Measurements from ENCODE around the gene NGEF. TPM values are rescaled to one million over a fixed set of nuclear protein-coding genes. Genes with fewer than 3 reads are reported as not detected.

The NGEF gene
- total RNA-seq, 2 experiments from 2014 or later = 0.63 TPM; not detected in 1

DNA sequence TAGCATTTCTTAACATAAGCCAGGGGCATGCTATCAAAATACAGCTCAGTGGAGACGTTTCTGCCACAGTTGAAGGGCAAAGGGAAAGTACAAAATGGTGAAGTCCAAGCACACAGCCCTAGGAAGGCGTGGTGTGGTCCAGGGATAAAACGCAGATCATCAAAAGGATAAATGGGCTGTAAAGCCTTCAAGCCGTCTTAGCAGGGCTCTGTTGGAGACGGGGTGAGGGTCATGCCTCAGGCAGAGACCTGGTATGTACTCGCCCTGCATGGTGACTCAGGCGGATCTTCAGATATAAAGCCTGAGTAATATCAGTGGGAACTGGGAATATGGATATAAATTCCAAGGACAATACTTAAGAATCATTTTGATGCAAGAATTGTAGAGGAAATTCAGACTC, 61.2 kb downstream of the NGEF start:
- no peaks in the 10 kb centered on the region for H3K4me1 Mint-ChIP-seq (ENCODE audit: low read depth)
- intact Hi-C loops (cut with micrococcal nuclease) = no loop called here
- no peak overlapping the region for H3K4me3 Mint-ChIP-seq
- no peak for TF ChIP-seq CTCF (IDR thresholded peaks at IDR 0.05)
- H3K27me3 Mint-ChIP-seq = no peaks in the 10 kb centered on the region
- no peak for DNase-seq
- no peaks in the 10 kb centered on the region for H3K9me3 Mint-ChIP-seq
- H3K36me3 Mint-ChIP-seq (ENCODE audit: low read depth) = no peaks in the 10 kb centered on the region
- POLR2A ChIA-PET = no interaction called here
- CTCF ChIA-PET = no interaction called here
- no peak for ATAC-seq
- no peak overlapping the region for H3K27ac Mint-ChIP-seq

DNA sequence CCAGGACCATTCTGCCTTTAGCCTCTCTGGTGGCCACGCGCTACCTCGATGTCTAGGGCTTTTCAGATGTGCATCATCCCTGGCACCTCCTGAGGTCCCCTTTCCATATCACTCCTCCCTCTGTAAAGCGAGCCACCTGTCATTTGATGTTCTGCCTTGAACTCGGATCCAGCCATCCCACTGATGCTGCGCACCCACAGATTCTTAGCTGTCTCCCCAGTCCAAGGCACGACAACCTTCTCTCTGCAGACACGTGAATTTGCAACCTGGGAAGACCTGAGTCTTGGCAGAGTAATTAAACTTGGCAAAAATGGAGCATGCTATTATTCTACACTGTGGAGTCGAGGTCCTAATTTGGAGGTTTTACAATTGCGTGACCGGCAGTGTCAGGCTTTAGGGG, 61.9 kb downstream of the NGEF start:
- Mint-ChIP-seq H3K9me3 (no peaks in the 10 kb centered on the region), H3K36me3 (ENCODE audit: low read depth) (no peaks in the 10 kb centered on the region), H3K27ac (no peak overlapping the region), H3K27me3 (no peaks in the 10 kb centered on the region), H3K4me1 (ENCODE audit: low read depth) (no peaks in the 10 kb centered on the region), H3K4me3 (no peak overlapping the region)
- no peak for TF ChIP-seq CTCF (IDR thresholded peaks at IDR 0.05)
- DNase-seq (no peak), ATAC-seq (no peak)
- CTCF ChIA-PET = no interaction called here
- intact Hi-C loops (cut with micrococcal nuclease) = no loop called here
- POLR2A ChIA-PET = no interaction called here

- H3K9me3 Mint-ChIP-seq = no peaks in the 10 kb centered on the region
- DNase-seq (no peak), ATAC-seq (no peak)
- no peaks in the 10 kb centered on the region for H3K36me3 Mint-ChIP-seq (ENCODE audit: low read depth)
- no peaks in the 10 kb centered on the region for H3K27me3 Mint-ChIP-seq
- no peak overlapping the region for H3K27ac Mint-ChIP-seq
- POLR2A ChIA-PET = no interaction called here
- intact Hi-C loops (cut with micrococcal nuclease) = no loop called here
- H3K4me1 Mint-ChIP-seq (ENCODE audit: low read depth) = no peaks in the 10 kb centered on the region
- CTCF ChIA-PET = no interaction called here
- H3K4me3 Mint-ChIP-seq = no peak overlapping the region
- no peak for TF ChIP-seq CTCF (IDR thresholded peaks at IDR 0.05)
Measured at GRCh38 chr2:232950751-232951150, 62.3 kb downstream of the NGEF start.

- no peak for ATAC-seq
- Mint-ChIP-seq H3K27ac (no peak overlapping the region), H3K9me3 (no peaks in the 10 kb centered on the region), H3K27me3 (peaks cover 2% of the 10 kb centered on the region), H3K4me3 (no peak overlapping the region), H3K4me1 (ENCODE audit: low read depth) (no peaks in the 10 kb centered on the region), H3K36me3 (ENCODE audit: low read depth) (no peaks in the 10 kb centered on the region)
- TF ChIP-seq CTCF (IDR thresholded peaks at IDR 0.05) = no peak
- intact Hi-C loops (cut with micrococcal nuclease) = no loop called here
- no peak for DNase-seq
- ChIA-PET POLR2A (no interaction called here), CTCF (no interaction called here)
Measured at GRCh38 chr2:232949016-232949415, 64.0 kb downstream of the NGEF start.

GRCh38 chr2:232942831-232943230, 70.2 kb downstream of the NGEF start:
- POLR2A ChIA-PET = no interaction called here

More at GRCh38 chr2:232942831-232943230, 70.2 kb downstream of the NGEF start:
- no peak for TF ChIP-seq CTCF (IDR thresholded peaks at IDR 0.05)
- H3K4me1 Mint-ChIP-seq (ENCODE audit: low read depth) = peaks cover 3% of the 10 kb centered on the region
- ATAC-seq = no peak
- peaks cover 6% of the 10 kb centered on the region for H3K27me3 Mint-ChIP-seq
- H3K27ac Mint-ChIP-seq = no peak overlapping the region
- DNase-seq = no peak
- CTCF ChIA-PET = interaction anchor here (1.1 kb wide), 1 partner anchor 111 kb away, joined by 4 read pairs; no protein-coding TSS in a partner anchor
- intact Hi-C loops (cut with micrococcal nuclease) = no loop called here
- H3K9me3 Mint-ChIP-seq = peaks cover 2% of the 10 kb centered on the region
- H3K36me3 Mint-ChIP-seq (ENCODE audit: low read depth) = no peaks in the 10 kb centered on the region
- H3K4me3 Mint-ChIP-seq = no peak overlapping the region
